Type B pancreatic cell (in vitro differentiated cells): ENCODE measurements around the gene FXYD3. TPM values are rescaled to one million over a fixed set of nuclear protein-coding genes. Genes with fewer than 3 reads are reported as not detected.
"Not testable (repeated sequence)": the region's sequence is repeated elsewhere in the genome, so short reads cannot be mapped to it uniquely, and the experiment has no call there.

Experiments used
- DNase-seq: peaks from one replicate; pipeline ENCODE4 v3.0.0; 2021; ENCODE audit warnings: mixed read lengths; ENCODE audit not compliant: unreplicated experiment; ENCODE audit errors: extremely low spot score
- H3K27ac Mint-ChIP-seq: 2 replicates; pipeline ENCODE4 v1.8.0; 2021; ENCODE audit warnings: mild to moderate bottlenecking, mixed read lengths
- H3K27me3 Mint-ChIP-seq: 2 replicates; pipeline ENCODE4 v1.8.0; 2021; ENCODE audit warnings: mixed read lengths
- H3K36me3 Mint-ChIP-seq: 2 replicates; pipeline ENCODE4 v1.8.0; 2021; ENCODE audit warnings: mixed read lengths
- H3K4me1 Mint-ChIP-seq: one replicate; pipeline ENCODE4 v1.8.0; 2021; ENCODE audit warnings: mixed read lengths; ENCODE audit not compliant: unreplicated experiment
- H3K4me3 Mint-ChIP-seq: 2 replicates; pipeline ENCODE4 v1.8.0; 2021; ENCODE audit warnings: mild to moderate bottlenecking, mixed read lengths
- H3K9me3 Mint-ChIP-seq: 2 replicates; pipeline ENCODE4 v1.8.0; 2021; ENCODE audit warnings: mixed read lengths
- total RNA-seq: library from RNA; stranded (reverse); gene quantifications from 2 replicates; pipeline ENCODE4 v1.2.1, GENCODE V29; 2021; ENCODE audit warnings: low replicate concordance
- TF ChIP-seq, protein P1 (sequence below): fragments of 200-600 bp; sonication (generic); conservative IDR thresholded peaks from 2 replicates; pipeline ENCODE4 v1.5.0; 2021; ENCODE audit warnings: antibody characterized with exemption, mild to moderate bottlenecking

The FXYD3 gene
- total RNA-seq, 1 donor from 2014 or later = 77.5 TPM

DNA sequence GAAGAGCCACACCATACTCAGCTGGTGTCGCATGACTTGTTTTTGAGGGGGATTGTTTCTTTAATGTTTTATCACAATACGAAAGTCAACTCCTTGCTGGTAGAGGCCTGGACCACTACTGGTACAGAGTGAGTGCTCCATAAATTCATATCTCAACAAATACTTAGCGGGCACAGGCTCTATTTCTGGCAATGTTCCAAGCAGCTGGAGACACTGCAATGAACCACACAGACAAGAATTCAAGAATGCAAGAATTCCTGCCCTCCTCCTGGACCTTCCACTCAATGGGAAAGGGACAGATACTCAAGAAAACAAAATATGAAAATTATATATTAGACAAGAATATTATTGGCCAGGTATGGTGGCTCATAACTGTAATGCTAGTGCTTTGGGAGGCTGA lies 33.8 kb downstream of the FXYD3 start:
- Mint-ChIP-seq H3K36me3 (no peaks in the 10 kb centered on the region), H3K9me3 (no peaks in the 10 kb centered on the region), H3K27ac (no peak overlapping the region), H3K4me1 (peaks cover 6% of the 10 kb centered on the region), H3K4me3 (no peak overlapping the region), H3K27me3 (peaks cover 65% of the 10 kb centered on the region)
- TF ChIP-seq, protein P1, sequence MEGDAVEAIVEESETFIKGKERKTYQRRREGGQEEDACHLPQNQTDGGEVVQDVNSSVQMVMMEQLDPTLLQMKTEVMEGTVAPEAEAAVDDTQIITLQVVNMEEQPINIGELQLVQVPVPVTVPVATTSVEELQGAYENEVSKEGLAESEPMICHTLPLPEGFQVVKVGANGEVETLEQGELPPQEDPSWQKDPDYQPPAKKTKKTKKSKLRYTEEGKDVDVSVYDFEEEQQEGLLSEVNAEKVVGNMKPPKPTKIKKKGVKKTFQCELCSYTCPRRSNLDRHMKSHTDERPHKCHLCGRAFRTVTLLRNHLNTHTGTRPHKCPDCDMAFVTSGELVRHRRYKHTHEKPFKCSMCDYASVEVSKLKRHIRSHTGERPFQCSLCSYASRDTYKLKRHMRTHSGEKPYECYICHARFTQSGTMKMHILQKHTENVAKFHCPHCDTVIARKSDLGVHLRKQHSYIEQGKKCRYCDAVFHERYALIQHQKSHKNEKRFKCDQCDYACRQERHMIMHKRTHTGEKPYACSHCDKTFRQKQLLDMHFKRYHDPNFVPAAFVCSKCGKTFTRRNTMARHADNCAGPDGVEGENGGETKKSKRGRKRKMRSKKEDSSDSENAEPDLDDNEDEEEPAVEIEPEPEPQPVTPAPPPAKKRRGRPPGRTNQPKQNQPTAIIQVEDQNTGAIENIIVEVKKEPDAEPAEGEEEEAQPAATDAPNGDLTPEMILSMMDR = no peak
- DNase-seq = no peak

DNA sequence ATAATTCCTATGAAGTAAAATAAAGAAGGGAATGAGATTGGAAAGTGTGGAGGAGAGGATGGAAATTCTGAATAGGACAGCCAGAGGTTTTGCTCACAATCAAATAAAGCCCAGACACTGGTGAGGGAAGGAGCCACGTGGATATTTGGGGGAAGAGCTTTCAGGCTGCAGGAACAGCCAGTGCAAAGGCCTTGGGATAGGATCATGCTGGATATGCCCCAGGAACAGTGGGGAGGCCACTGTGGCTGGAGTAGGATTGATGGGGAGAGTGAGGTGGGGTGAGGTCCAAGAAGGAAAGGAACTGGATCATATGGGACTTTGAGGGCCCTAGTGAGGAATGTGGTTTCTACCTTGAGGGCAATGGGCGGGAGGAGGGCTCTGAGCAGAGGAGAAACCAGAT lies 34.8 kb downstream of the FXYD3 start:
- Mint-ChIP-seq H3K36me3 (no peaks in the 10 kb centered on the region), H3K4me3 (peak overlapping the region; percentile 51), H3K4me1 (peaks cover 11% of the 10 kb centered on the region), H3K9me3 (no peaks in the 10 kb centered on the region), H3K27ac (no peak overlapping the region), H3K27me3 (peaks cover 66% of the 10 kb centered on the region)
- no peak for DNase-seq
- TF ChIP-seq, protein P1 = no peak

DNA sequence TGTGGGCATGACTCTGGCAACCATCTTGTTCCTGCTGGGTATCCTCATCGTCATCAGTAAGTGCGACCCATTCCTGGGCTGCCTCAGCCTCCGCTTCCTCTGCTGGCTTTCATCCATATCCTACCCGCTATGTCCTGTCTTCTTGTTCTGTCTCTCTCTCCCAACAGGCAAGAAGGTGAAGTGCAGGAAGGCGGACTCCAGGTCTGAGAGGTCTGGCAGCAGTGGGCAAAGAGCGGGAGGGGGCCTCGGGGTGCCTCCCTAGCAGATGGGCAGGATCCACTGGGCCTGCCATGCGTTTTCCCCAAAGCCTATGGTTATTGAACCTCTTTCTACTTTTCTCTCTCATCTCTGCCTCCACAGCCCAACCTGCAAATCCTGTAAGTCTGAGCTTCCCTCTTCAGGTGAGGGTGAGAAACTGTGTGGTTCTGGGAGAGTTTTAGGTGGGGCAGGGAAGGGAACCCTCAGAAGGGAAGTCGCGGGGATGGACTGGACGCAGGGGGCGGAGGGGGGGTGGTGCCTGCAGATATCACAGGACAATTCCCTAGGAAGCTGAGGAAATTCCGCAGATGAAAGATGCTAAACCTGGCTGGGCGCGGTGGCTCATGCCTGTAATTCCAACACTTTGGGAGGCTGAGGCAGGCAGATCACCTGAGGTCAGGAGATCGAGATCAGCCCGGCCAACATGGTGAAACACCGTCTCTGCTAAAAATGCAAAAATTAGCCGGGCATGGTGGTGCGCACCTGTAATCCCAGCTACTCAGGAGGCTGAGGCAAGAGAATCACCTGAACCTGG lies 35.8 kb downstream of the FXYD3 start:
- H3K9me3 Mint-ChIP-seq = no peaks in the 10 kb centered on the region
- no peaks in the 10 kb centered on the region for H3K36me3 Mint-ChIP-seq
- H3K27me3 Mint-ChIP-seq = peaks cover 74% of the 10 kb centered on the region
- no peak for DNase-seq
- H3K27ac Mint-ChIP-seq = no peak overlapping the region
- H3K4me1 Mint-ChIP-seq = peaks cover 11% of the 10 kb centered on the region
- no peak overlapping the region for H3K4me3 Mint-ChIP-seq
- TF ChIP-seq, protein P1 = no peak

DNA sequence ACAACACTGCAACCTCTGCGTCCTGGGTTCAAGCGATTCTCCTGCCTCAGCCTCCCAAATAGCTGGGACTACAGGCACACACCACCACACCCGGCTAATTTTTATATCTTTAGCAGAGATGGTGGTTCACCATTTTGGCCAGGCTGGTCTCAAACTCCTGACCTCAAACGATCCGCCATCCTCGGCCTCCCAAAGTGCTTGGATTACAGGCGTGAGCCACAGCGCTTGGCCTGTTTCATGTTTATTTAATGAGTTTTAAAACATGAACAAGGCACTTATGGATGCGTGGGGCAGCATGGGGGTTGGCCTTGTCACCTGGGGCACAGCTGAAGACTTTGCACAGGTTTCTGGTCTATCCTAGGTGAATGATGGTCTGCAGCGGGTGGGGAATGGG lies 37.5 kb downstream of the FXYD3 start:
- H3K36me3 Mint-ChIP-seq, H3K9me3 Mint-ChIP-seq, H3K27ac Mint-ChIP-seq, DNase-seq: not testable (repeated sequence)
- peaks cover 11% of the 10 kb centered on the region for H3K4me1 Mint-ChIP-seq
- peak overlapping the region; percentile 64 for H3K4me3 Mint-ChIP-seq
- peaks cover 82% of the 10 kb centered on the region for H3K27me3 Mint-ChIP-seq

DNA sequence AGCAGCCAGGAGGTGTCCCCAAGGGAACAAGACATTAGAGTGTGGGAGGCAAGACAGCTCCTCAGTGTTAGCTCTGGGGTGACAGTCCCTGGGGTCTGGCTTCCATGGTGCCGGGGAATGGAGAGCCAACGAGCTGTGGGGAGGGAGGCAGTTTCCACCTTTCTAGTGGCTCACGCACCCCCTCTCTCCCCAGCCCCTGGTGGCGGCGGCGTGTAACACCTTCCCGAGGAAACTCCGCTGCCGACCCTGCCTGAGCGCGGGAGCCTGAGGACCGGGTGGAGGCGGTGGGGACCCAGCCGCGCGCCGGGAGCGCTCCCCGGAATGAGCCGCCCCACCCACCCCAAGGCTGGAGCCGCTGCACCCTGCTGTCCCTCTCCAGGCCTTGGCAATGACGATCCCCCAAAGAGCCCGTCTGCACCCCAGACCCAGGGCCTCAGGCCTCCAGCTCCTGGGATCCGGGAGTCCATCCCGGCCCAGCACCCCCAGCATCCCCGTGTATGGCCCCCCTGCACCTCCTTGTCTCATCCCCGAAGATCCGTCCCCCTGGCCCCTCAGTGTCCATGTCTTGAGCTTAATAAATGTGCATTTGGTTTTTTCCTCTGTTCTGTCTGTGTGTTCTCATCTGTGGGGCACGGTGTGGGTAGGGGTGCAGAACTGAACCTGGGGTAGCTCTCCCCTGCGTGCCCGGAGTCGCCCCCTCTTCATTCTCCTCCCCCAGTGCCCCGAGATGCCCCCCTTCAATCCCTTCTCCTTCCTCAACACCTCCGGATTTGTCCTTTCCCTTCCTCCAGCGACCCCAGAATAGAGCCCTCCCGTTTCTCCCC lies 38.3 kb downstream of the FXYD3 start:
- DNase-seq = no peak
- no peaks in the 10 kb centered on the region for H3K9me3 Mint-ChIP-seq
- peak overlapping the region; percentile 88 for H3K27ac Mint-ChIP-seq
- H3K36me3 Mint-ChIP-seq = no peaks in the 10 kb centered on the region
- TF ChIP-seq, protein P1 = peak; percentile 79
- H3K4me3 Mint-ChIP-seq = peak overlapping the region; percentile 92
- H3K4me1 Mint-ChIP-seq = peaks cover 11% of the 10 kb centered on the region
- peaks cover 89% of the 10 kb centered on the region for H3K27me3 Mint-ChIP-seq
